Stimulated activated CD8-positive, alpha-beta memory T cell treated with anti-CD3 and anti-CD28 coated beads, Interleukin-12 subunit alpha, Interleukin-12 subunit beta, amount 100 ng/mL, for 24 hours (primary cell): ENCODE measurements around the gene POLR2B.
"Not testable (repeated sequence)": the region's sequence is repeated elsewhere in the genome, so short reads cannot be mapped to it uniquely, and the experiment has no call there.

Source experiments
- DNase-seq: peaks from one replicate; pipeline ENCODE4 v3.0.0-alpha.2; 2020; ENCODE audit errors: extremely low read depth

The POLR2B gene

DNA sequence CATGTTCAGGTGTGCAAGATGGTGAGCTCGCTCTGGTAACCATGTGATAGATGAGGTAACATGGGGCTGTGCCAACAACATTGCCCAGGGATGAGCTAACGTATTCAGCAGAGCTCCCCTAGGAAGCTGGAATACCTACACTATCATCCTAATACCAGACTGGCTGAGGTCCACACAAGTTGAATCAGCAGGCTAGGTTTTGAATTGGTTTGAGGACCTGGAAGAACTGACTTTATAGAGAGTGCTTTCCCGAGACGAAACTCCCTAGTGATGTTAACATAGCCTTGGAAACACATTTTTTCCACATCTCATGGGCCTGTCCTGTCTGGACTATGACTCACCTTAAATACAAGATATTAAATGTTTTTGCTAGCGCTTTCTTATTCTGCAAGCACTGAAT is 74.8 kb downstream of the POLR2B start:
- no peak for DNase-seq

GRCh38 chr4:57055886-57056285 is 77.2 kb downstream of the POLR2B start:
- DNase-seq, result no peak

DNA sequence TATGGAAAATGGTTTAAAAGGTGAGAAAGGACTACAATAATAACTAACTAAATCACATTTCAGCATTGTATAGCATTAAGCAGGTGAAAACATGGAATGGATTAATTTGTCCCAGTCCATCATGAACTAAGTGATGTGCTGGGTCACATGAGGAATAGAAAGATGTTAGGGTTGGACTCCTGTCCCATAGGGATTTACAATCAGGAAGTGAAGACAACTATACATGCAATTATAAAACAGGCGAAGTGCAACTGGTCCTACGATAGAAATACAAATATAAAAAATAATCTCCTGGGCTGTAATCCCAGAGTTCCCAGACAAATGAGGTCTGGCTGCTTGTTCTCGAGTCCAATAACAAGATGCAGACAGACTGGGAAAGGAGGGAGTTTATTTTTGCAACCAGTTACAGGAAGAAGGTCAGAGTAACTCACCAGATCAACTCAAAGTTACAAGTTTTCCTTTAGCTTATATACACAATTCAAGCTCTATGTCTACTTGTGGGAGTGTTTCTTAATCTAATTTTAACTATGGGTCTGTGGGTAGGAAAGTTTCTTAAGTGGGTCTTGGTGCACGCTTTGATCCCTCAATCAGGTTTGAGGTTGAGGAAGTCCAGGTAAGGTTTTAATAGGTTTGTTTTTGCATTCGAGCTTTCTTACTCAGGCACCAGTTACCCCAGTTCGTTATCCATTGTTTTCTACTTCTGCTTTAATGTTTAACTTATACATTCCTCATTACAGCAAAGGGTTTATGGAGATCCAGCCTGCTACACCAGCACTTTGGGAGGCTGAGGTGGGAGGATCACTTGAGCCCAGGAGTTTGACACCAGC is 81.4 kb downstream of the POLR2B start:
- DNase-seq, result no peak

DNA sequence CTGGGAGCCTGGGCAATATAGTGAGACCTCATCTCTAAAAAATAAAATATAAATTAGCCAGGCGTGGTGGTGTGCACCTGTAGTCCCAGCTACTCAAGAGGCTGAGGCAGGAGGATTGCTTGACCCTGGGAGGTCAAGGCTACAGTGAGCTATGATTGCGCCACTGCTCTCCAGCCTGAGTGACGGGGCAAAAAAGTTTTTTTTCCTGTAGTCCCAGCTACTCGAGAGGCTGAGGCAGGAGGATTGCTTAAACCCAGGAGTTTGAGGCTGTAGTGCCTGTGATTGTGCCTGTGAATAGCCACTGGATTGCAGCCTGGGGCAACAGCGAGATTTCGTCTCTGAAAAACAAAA is 82.0 kb downstream of the POLR2B start:
- not testable (repeated sequence) for DNase-seq

DNA sequence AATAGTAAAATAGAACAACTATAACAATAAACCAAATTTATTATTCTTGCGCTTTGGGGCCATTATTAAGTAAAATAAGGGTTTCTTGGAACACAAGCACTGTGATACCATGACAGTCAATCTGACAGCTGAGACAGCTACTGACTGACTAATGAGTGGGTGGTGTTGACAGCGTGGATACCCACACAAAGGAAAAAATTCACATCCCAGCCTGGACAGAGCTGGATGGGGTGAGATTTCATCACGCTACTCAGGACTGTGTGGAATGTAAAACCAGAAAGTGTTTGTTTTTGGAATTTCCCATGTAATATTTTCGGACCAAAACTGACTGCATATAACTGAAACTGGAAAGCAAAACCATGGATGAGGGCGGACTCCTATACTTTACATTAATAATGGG is 82.7 kb downstream of the POLR2B start:
- DNase-seq, result no peak

DNA sequence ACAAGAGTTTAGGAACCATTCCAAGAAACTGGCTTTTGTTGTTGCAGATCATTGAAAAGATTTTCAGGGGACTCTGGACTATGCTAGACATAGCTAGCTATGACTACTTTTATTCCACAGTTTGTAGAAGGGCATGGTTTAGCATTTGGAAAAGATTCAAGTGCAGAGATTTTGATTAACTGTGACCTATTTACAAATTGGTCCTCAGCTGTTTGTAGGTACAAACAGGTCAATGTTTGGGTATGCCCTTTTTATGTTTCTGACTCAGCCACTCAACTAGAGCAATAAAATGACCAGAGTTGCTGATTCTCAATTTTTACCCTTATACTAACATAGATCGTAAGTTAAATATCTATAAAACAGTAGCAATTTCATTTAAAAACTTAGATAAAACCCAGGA is 84.8 kb downstream of the POLR2B start:
- no peak for DNase-seq

DNA sequence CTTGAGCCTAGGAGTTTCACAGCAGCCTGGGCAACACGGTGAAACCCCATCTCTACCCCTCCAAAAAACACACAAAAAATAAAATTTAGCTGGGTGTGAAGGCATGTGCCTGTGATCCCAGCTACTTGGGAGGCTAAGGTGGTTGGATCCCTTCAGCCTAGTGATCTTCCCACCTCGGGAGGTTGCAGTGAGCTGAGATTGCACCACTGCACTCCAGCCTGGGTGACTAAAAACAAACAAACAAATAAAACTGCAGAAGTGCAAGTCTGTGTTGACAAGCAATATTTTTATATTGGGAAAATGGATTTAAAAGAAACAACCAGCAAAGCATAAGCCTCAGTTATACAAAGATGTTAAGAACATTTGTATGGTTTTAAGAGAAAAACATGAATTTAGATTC is 85.4 kb downstream of the POLR2B start:
- no peak for DNase-seq

DNA sequence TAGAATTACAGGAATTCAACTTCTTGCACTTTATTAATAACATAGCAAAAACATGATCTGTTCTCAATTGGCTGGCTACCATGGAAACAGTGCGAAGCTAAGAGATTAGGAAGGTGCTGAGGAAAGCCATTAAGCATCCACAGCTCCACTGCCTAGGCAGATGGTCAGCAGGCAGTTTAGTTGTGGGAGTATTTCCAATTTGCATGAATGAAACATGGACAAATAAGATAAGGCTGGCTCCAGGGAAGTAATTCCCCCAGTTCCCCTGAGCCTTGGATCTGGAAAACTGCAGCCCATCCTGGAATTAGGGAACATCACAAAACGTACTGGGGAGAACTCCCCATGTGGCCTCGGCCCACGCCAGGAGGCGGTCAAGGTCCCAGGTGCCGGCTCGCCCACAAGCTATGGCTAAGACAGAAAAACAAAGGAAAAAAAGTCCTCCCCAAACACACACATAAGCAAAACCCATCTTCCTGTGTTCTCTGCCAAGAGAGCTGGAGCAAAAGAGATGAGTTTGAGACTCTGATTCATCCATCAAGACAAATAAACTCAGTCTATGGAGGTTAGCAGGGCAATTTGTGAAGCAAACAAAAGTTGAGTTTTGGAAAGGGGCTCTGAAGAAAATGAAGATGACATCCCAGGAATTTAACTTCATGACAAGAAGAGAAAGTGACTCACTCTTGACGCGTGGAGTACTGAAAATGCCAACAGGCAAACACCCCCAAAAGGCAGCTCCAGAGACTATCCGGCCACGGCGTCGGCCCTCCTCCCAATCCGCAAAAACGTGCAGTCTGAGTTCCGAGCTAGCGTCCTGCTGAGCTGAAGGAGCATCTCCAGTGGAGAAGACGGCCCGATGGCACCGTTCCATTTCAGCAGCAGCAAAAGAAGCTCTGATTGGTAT is 86.4 kb downstream of the POLR2B start:
- no peak for DNase-seq

DNA sequence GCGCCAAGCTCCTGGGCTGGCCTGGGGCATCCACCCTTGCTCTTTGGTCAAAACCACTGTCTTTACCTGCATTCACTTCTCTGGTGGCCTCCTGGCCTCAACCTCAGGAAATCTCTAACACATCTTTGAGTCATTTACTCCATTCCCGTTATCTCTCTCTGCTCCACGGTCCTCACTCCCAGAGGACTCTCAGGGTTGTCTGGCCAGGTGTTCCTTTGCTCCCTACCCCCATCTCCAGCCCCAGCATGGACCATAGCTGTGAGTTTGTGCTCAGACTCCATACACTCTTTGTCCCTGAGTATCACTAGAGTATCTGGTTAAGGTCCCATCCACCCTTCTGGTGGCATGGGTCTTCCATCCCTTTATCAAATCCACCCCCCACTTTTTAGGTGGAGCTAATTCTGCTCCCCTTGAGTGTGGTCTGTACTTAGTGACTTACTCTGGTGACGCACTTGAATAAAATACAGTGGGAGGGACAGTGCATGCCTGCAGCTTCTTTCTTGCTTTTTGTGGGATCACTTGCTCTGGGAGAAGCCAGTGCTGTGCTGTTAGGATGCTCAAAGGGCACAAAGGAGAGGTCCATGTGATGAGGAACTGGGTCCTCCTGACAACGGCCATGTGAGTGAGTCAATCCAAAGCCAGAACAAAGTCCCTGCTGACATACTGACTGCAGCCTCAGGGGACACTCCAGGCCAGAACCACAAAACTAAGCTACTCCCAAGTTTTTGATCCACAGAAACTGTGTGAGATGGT is 87.2 kb downstream of the POLR2B start:
- no peak for DNase-seq

- no peak for DNase-seq
Observed at GRCh38 chr4:57068237-57068981, 89.7 kb downstream of the POLR2B start.

DNA sequence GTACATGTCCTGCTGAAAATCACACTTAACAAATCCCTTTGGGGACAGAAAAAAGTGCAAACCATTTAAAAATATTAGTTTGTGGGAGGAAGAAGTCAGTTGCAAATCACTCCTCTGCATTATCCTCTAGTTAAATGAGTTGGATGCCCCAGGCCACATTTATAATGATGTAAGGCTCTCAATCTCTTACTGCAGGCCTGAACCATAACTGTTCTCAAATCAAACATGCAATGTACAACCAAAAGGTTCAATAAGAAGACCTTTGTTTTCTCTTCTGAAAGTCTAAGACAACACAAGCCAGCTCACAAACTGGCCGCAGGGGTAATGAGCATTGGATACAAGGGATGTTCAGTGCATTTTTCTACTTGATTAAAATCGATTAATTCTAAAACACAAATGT is 91.8 kb downstream of the POLR2B start:
- no peak for DNase-seq

- DNase-seq, result no peak
Observed at GRCh38 chr4:57071326-57071725, 92.6 kb downstream of the POLR2B start.

DNA sequence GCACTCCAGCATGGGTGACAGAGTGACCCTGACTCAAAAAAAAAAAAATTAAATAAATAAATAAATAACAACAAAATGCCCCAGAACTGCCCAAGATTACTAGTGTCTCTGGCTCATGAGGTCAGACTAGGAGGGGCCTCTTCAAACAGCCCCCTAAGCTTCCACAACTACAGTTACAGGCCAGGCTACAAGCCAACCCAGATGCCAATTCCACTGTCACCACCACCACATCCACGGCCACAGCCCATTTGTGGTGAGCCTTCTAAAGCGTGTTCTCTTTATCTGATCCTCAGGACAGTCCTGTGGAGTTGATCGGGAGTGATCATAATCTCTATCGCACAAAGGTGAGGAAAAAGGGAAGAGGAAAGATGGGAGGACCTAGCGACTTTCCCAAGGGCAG is 94.9 kb downstream of the POLR2B start:
- no peak for DNase-seq

DNA sequence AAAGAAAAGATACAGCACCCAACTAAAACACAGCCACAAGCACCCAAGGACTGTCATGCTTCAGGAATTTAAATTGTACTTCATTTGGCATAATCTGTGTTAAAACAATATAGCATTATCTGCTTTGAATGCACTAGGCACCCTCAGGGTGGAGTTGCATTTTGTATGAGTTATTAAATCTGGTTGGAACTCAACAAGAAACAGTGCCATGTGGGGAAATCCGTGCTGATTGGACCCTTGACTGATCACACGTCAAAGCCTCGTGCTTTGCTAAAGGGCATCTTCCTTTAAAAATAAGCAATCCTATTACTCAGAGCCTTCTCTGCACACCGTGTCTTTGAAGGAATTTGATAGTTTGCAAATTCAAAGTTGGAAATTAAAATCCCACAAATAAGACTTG is 96.0 kb downstream of the POLR2B start:
- DNase-seq, result no peak

- DNase-seq, result no peak
Observed at GRCh38 chr4:57075367-57075766, 96.7 kb downstream of the POLR2B start.

GRCh38 chr4:57076646-57077045 is 98.0 kb downstream of the POLR2B start:
- DNase-seq, result no peak

DNA sequence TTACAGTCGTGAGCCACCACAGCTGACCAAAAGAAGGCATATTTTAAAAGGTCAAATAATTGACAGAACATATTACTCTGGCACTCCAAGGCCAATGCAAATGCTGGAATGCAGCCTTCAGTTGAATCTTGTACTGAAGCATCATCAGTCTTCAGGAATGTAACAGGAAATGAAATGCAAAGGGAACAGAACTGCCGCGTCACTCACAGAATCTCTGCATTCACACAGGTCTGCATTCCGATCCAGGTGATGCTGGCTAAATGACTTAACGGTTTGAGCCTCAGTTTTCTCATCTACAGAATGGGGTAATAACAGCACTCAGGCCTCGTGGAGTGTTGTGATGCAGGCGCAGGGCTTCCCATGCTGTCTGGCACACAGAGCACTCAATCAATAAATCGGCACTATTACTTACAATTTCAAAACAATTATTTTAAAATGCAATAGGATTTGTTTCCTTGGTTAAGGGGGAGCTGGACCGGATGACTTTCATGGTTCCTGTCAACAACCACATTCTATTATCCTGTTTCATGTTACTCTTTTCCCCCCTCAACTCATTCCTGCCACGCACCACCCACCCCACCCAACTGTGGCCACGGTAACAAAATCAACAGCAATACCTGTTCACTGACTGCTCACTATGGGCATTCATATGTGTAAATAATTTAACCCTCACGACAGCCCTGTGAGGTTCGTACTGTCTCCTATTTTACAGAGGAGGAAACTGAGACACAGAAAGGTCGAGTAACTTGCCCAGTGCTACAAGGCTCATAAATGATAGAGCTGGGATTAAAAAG is 99.1 kb downstream of the POLR2B start:
- no peak for DNase-seq

- no peak for DNase-seq
Observed at GRCh38 chr4:57078685-57079521, 100.2 kb downstream of the POLR2B start.
